ENCODE data around the gene TCAF2.
"Not testable (repeated sequence)": the region's sequence is repeated elsewhere in the genome, so short reads cannot be mapped to it uniquely, and the experiment has no call there.

- TF ChIP-seq, protein P1, sequence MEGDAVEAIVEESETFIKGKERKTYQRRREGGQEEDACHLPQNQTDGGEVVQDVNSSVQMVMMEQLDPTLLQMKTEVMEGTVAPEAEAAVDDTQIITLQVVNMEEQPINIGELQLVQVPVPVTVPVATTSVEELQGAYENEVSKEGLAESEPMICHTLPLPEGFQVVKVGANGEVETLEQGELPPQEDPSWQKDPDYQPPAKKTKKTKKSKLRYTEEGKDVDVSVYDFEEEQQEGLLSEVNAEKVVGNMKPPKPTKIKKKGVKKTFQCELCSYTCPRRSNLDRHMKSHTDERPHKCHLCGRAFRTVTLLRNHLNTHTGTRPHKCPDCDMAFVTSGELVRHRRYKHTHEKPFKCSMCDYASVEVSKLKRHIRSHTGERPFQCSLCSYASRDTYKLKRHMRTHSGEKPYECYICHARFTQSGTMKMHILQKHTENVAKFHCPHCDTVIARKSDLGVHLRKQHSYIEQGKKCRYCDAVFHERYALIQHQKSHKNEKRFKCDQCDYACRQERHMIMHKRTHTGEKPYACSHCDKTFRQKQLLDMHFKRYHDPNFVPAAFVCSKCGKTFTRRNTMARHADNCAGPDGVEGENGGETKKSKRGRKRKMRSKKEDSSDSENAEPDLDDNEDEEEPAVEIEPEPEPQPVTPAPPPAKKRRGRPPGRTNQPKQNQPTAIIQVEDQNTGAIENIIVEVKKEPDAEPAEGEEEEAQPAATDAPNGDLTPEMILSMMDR (IDR thresholded peaks at IDR 0.05; ENCODE audit: poor library complexity, severe bottlenecking) = not testable (repeated sequence)
- TF ChIP-seq EZH2 (IDR thresholded peaks at IDR 0.05; ENCODE audit: borderline replicate concordance, insufficient read depth, low read length, poor library complexity, severe bottlenecking); TAF1 (IDR thresholded peaks at IDR 0.05; ENCODE audit: low read depth); MXI1 (conservative IDR thresholded peaks at IDR 0.05; ENCODE audit: poor library complexity, severe bottlenecking); REST (IDR thresholded peaks at IDR 0.05; ENCODE audit: borderline replicate concordance); EP300 (conservative IDR thresholded peaks at IDR 0.05; ENCODE audit: poor library complexity, severe bottlenecking): not testable (repeated sequence)
Measured at GRCh38 chr7:143588183-143588582, 32.6 kb upstream of the TCAF2 start.
